K562 (cell line): ENCODE data around the gene UNC5B. TPM values are rescaled to one million over a fixed set of nuclear protein-coding genes. Genes with fewer than 3 reads are reported as not detected.

Source experiments
- BMI1 ChIP-seq: fragments of 150-350 bp; IDR thresholded peaks from 2 replicates; pipeline ENCODE4 v1.6.1; 2014; ENCODE audit warnings: low read length
- CTBP1 ChIP-seq: fragments of 450-650 bp; IDR thresholded peaks from 2 replicates; pipeline ENCODE4 v1.6.1; 2016; ENCODE audit warnings: borderline replicate concordance
- GABPB2 ChIP-seq: fragments of 250-450 bp; sonication (Bioruptor Pico); conservative IDR thresholded peaks from 2 replicates; pipeline ENCODE4 v1.5.1; 2021; ENCODE audit warnings: mild to moderate bottlenecking
- HNRNPLL ChIP-seq: fragments of 200-400 bp; formaldehyde crosslinking; IDR thresholded peaks from 2 replicates; pipeline ENCODE4 v1.6.1; 2017; ENCODE audit warnings: low read length, low read depth, mild to moderate bottlenecking; ENCODE audit not compliant: poor library complexity, severe bottlenecking
- JUND ChIP-seq, 2 experiments: IDR thresholded peaks; 2 replicates in 1 of 2; 3 replicates in 1 of 2; pipeline ENCODE4 v1.6.1; 2011; ENCODE audit warnings: borderline replicate concordance in 2 of 2, low read depth in 2 of 2, low read length in 2 of 2, improper control_type of control experiment in 1 of 2, missing biosample characterization in 1 of 2, missing genetic modification characterization in 1 of 2, missing genetic modification reagents in 1 of 2
- KAT7 ChIP-seq: sonication (generic); formaldehyde crosslinking; IDR thresholded peaks from 2 replicates; pipeline ENCODE4 v1.8.0; 2022; ENCODE audit warnings: missing genetic modification reagents, mild to moderate bottlenecking, borderline replicate concordance
- NCOA1 ChIP-seq: fragments of 450-650 bp; IDR thresholded peaks from 2 replicates; pipeline ENCODE4 v1.6.1; 2016; ENCODE audit warnings: low read depth
- RBFOX2 ChIP-seq: fragments of 200-400 bp; formaldehyde crosslinking; IDR thresholded peaks from 2 replicates; pipeline ENCODE4 v1.6.1; 2017; ENCODE audit warnings: low read depth, mild to moderate bottlenecking, low read length, moderate library complexity
- SIN3B ChIP-seq: fragments of 450-650 bp; IDR thresholded peaks from 2 replicates; pipeline ENCODE4 v1.6.1; 2017; ENCODE audit warnings: low read depth, mild to moderate bottlenecking, moderate library complexity
- SRF ChIP-seq, 2 experiments: fragments of 250-450, 450-650 bp in 1 of 2; sonication (Bioruptor Pico) in 1 of 2; sonication (generic) in 1 of 2; formaldehyde crosslinking; IDR thresholded peaks; 2 replicates each; pipeline versions ENCODE4 v1.5.0 to v1.5.1; 2020 to 2022; ENCODE audit warnings: mild to moderate bottlenecking in 1 of 2, missing genetic modification reagents in 1 of 2
- TARDBP ChIP-seq: fragments of 450-650 bp; IDR thresholded peaks from 2 replicates; pipeline ENCODE4 v1.6.1; 2016
- ZBTB7A ChIP-seq: IDR thresholded peaks from 2 replicates; pipeline ENCODE4 v1.6.1; 2011; ENCODE audit warnings: low read depth, mild to moderate bottlenecking, low read length, moderate library complexity, borderline replicate concordance; ENCODE audit not compliant: control insufficient read depth
- ZC3H4 ChIP-seq: sonication (generic); formaldehyde crosslinking; IDR thresholded peaks from 2 replicates; pipeline ENCODE4 v1.9.0; 2021; ENCODE audit warnings: missing genetic modification reagents, borderline replicate concordance
- ZNF124 ChIP-seq: sonication (generic); formaldehyde crosslinking; IDR thresholded peaks from 2 replicates; pipeline ENCODE4 v1.8.1; 2022; ENCODE audit warnings: missing genetic modification reagents
- ZNF143 ChIP-seq: sonication (generic); formaldehyde crosslinking; IDR thresholded peaks from 2 replicates; pipeline ENCODE4 v1.9.0; 2022; ENCODE audit warnings: mild to moderate bottlenecking, missing genetic modification reagents
- ZNF766 ChIP-seq: fragments of 200-800 bp; sonication (Bioruptor generic); conservative IDR thresholded peaks from 2 replicates; pipeline ENCODE4 v1.6.1; 2016; ENCODE audit warnings: missing genetic modification characterization, missing compliant biosample characterization
- polyA plus RNA-seq, 8 experiments: library from polyadenylated mRNA; depleted of rRNA in 4 of 8; stranded (reverse) in 5 of 8; unstranded in 3 of 8; fragments of >200 nt; fragmentation: Nextera tagmentation in 2 of 8; fragmentation: Illumina TruSeq in 1 of 8; extraction: Ambion mirVana in 2 of 8; extraction: Trizol in 1 of 8; gene quantifications; 2 replicates each; pipeline versions ENCODE4 v1.2.1 to v1.2.3, GENCODE V29; 2011 to 2014; ENCODE audit warnings: inconsistent platforms in 1 of 8, missing spikeins in 1 of 8
- total RNA-seq, 7 experiments: library from RNA; depleted of rRNA in 6 of 7; stranded (reverse); fragments of >200 nt in 6 of 7; fragmentation: Illumina TruSeq in 2 of 7; extraction: Trizol in 2 of 7; gene quantifications; 2 replicates each; pipeline versions ENCODE4 v1.2.1 to v1.2.3, GENCODE V29; 2011 to 2021; ENCODE audit warnings: low replicate concordance in 1 of 7
- TF ChIP-seq, protein P1 (sequence below), 2 experiments: fragments of 450-650 bp; IDR thresholded peaks; 2 replicates each; pipeline ENCODE4 v1.6.1; 2018; ENCODE audit warnings: mild to moderate bottlenecking in 2 of 2, low read depth in 1 of 2; ENCODE audit not compliant: partially characterized antibody in 2 of 2
- TF ChIP-seq, protein P2 (sequence below), 3 experiments: IDR thresholded peaks in 2 of 3; conservative IDR thresholded peaks in 1 of 3; 2 replicates each; pipeline ENCODE4 v1.5.1; 2011 to 2012; ENCODE audit warnings: low read length in 3 of 3, mild to moderate bottlenecking in 3 of 3, control low read depth in 2 of 3, improper control_type of control experiment in 1 of 3, inconsistent platforms in 1 of 3, low read depth in 1 of 3, mixed read lengths in 1 of 3, moderate library complexity in 1 of 3; ENCODE audit not compliant: insufficient read depth in 2 of 3
- TF ChIP-seq, protein P3 (sequence below): fragments of 200-800 bp; sonication (Bioruptor generic); IDR thresholded peaks from 2 replicates; pipeline ENCODE4 v1.6.1; 2017; ENCODE audit warnings: missing genetic modification characterization, missing compliant biosample characterization

Gene UNC5B
- total and polyA plus RNA-seq, 9 of the 15 experiments (the other 6 are each of a cell fraction or from before 2014, with no cell fraction given), result 0.10 to 8.4 (median 2.1) TPM

DNA sequence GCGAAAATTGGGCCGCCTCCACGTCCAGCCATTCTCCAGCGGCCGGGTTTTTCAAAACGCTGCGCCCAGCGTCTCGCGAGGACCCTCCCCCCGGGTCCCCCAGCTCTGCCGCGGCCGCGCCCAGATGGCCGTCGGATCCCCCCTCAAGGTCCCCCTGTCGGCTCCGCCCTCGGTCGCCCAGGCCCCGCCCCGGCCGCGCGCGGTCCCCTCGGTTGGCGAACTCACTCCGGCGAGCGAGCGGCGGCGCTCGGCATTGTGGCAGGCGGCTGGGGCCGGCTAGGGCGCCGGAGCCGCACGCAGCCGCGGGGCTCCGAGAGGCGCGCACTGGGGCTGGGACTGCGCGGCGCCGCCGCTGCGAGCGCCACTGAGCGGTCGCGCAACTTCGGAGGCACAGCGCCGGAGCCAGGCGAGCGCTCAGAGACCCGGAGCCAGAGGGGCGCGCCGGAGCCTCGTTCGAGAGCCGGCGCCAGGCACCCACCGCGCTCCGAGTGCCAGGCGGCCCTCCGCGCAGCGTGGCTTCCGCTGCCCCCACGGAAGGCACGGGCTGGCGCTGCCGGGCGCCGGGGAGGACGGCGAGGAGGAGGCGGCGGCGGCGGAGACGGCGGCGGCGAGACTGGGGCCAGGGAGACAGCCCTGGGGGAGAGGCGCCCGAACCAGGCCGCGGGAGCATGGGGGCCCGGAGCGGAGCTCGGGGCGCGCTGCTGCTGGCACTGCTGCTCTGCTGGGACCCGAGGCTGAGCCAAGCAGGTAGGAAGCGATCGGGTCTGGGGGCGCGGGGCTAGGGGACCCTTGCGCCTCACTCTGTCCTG lies at the start of gene UNC5B (continued):
- TF ChIP-seq GABPB2 (CRISPR knock-in tag) (no peak), SIN3B (0 out of 2 replicates have a peak, but pooled peaks have one; percentile 14), RBFOX2 (peak; percentile 77), ZNF124 (CRISPR knock-in tag) (no peak), TARDBP (0 out of 2 replicates have a peak, but pooled peaks have one; percentile 22), CTBP1 (peak; percentile 100), SRF (CRISPR knock-in tag; IDR thresholded peaks at IDR 0.05) (peak in 1 of 2 experiments; percentile 55; a peak in 1 of 4 replicates), ZBTB7A (peak; percentile 75; the same call in 1 of the 2 replicates), JUND (IDR thresholded peaks at IDR 0.05; ENCODE audit: borderline replicate concordance, low read depth, low read length) (peak; percentile 40), JUND (tag; IDR thresholded peaks at IDR 0.05; ENCODE audit: borderline replicate concordance, low read depth, low read length) (no peak), BMI1 (0 out of 2 replicates have a peak, but pooled peaks have one; percentile 26), KAT7 (peak; percentile 36; the same call in 1 of the 2 replicates), NCOA1 (no peak), HNRNPLL (peak; percentile 81), ZNF766 (0 out of 2 replicates have a peak, but pooled peaks have one; percentile 69), ZC3H4 (CRISPR knock-in tag) (no peak), ZNF143 (no peak)
- TF ChIP-seq, protein P1, sequence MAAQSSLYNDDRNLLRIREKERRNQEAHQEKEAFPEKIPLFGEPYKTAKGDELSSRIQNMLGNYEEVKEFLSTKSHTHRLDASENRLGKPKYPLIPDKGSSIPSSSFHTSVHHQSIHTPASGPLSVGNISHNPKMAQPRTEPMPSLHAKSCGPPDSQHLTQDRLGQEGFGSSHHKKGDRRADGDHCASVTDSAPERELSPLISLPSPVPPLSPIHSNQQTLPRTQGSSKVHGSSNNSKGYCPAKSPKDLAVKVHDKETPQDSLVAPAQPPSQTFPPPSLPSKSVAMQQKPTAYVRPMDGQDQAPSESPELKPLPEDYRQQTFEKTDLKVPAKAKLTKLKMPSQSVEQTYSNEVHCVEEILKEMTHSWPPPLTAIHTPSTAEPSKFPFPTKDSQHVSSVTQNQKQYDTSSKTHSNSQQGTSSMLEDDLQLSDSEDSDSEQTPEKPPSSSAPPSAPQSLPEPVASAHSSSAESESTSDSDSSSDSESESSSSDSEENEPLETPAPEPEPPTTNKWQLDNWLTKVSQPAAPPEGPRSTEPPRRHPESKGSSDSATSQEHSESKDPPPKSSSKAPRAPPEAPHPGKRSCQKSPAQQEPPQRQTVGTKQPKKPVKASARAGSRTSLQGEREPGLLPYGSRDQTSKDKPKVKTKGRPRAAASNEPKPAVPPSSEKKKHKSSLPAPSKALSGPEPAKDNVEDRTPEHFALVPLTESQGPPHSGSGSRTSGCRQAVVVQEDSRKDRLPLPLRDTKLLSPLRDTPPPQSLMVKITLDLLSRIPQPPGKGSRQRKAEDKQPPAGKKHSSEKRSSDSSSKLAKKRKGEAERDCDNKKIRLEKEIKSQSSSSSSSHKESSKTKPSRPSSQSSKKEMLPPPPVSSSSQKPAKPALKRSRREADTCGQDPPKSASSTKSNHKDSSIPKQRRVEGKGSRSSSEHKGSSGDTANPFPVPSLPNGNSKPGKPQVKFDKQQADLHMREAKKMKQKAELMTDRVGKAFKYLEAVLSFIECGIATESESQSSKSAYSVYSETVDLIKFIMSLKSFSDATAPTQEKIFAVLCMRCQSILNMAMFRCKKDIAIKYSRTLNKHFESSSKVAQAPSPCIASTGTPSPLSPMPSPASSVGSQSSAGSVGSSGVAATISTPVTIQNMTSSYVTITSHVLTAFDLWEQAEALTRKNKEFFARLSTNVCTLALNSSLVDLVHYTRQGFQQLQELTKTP (IDR thresholded peaks at IDR 0.05; ENCODE audit: low read depth in 1 of 2, partially characterized antibody in 2 of 2), result peak in 1 of 2 experiments; percentile 76
- TF ChIP-seq, protein P2, sequence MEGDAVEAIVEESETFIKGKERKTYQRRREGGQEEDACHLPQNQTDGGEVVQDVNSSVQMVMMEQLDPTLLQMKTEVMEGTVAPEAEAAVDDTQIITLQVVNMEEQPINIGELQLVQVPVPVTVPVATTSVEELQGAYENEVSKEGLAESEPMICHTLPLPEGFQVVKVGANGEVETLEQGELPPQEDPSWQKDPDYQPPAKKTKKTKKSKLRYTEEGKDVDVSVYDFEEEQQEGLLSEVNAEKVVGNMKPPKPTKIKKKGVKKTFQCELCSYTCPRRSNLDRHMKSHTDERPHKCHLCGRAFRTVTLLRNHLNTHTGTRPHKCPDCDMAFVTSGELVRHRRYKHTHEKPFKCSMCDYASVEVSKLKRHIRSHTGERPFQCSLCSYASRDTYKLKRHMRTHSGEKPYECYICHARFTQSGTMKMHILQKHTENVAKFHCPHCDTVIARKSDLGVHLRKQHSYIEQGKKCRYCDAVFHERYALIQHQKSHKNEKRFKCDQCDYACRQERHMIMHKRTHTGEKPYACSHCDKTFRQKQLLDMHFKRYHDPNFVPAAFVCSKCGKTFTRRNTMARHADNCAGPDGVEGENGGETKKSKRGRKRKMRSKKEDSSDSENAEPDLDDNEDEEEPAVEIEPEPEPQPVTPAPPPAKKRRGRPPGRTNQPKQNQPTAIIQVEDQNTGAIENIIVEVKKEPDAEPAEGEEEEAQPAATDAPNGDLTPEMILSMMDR (IDR thresholded peaks at IDR 0.05 in 2 of 3, conservative IDR thresholded peaks at IDR 0.05 in 1 of 3; ENCODE audit: insufficient read depth in 2 of 3, low read depth in 1 of 3, low read length in 3 of 3), result peak; percentile 13 to 68 (median 58); a peak in 4 of 6 replicates
- TF ChIP-seq, protein P3, sequence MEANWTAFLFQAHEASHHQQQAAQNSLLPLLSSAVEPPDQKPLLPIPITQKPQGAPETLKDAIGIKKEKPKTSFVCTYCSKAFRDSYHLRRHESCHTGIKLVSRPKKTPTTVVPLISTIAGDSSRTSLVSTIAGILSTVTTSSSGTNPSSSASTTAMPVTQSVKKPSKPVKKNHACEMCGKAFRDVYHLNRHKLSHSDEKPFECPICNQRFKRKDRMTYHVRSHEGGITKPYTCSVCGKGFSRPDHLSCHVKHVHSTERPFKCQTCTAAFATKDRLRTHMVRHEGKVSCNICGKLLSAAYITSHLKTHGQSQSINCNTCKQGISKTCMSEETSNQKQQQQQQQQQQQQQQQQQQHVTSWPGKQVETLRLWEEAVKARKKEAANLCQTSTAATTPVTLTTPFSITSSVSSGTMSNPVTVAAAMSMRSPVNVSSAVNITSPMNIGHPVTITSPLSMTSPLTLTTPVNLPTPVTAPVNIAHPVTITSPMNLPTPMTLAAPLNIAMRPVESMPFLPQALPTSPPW (CRISPR knock-in tag), result peak; percentile 83
